Measurements from ENCODE around the gene NCKAP5. TPM values are rescaled to one million over a fixed set of nuclear protein-coding genes. Genes with fewer than 3 reads are reported as not detected.

The NCKAP5 gene
- total RNA-seq, 4 donors from 2014 or later = 0.03 to 0.55 (median 0.33) TPM

DNA sequence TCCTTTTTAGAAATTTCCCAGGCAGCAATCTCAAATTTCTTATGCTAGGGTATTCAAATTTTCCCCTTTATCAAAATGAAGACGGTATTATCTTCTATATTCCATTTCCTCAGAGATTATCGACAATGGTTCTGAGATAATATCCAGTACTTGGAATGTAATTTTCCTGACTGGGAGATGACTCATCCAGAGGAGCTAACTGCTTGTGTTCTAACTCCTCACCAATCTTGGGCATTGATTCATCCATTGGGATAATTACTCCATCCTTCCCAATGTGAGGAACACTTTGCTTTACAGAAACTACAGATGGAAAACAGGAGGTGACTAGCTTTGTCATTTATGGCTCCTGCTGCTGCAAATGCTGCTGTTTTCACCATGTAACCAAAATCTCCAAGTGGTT lies 658.8 kb downstream of the NCKAP5 start:
- in situ Hi-C loops (cut with MboI; ENCODE audit: low sequenced_read_pairs in 4 of 4) = no loop called here
- no peaks in the 10 kb centered on the region for H3K4me1 ChIP-seq
- intact Hi-C loops (cut with DNase I; ENCODE audit: low total_unique reads) = no loop called here

DNA sequence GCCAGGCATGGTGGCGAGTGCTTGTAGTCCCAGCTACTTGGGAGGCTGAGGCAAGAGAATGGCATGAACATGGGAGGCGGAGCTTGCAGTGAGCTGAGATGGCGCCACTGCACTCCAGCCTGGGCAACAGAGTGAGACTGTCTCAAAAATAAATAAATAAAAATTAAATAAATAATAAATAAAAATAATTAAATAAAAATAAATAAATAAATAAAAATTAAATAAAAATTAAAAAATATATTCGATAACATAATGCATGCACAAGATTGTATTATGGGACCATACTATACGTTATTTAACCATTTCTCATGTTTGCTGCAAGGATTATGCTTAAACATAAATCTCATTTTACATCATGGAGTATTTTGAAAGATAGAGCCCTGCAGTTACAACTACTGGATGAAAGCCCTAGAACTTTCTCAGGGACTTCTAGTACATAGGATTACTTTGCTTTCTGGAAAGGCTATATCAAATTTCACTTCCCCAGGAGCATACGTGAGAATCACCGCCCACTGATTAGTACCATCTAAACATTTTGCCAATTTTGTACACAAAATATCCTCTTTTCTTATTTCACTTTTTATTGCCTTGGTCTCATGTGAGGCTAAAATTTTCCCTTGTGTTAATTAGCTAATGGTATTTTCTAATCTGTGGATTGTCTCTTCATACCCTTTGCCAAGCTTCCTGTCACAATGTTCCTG lies 664.0 kb downstream of the NCKAP5 start:
- TF ChIP-seq, protein P1, sequence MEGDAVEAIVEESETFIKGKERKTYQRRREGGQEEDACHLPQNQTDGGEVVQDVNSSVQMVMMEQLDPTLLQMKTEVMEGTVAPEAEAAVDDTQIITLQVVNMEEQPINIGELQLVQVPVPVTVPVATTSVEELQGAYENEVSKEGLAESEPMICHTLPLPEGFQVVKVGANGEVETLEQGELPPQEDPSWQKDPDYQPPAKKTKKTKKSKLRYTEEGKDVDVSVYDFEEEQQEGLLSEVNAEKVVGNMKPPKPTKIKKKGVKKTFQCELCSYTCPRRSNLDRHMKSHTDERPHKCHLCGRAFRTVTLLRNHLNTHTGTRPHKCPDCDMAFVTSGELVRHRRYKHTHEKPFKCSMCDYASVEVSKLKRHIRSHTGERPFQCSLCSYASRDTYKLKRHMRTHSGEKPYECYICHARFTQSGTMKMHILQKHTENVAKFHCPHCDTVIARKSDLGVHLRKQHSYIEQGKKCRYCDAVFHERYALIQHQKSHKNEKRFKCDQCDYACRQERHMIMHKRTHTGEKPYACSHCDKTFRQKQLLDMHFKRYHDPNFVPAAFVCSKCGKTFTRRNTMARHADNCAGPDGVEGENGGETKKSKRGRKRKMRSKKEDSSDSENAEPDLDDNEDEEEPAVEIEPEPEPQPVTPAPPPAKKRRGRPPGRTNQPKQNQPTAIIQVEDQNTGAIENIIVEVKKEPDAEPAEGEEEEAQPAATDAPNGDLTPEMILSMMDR (IDR thresholded peaks at IDR 0.05 in 4 of 5, conservative IDR thresholded peaks at IDR 0.05 in 1 of 5) = no peak
- no peak for TF ChIP-seq POLR2A (IDR thresholded peaks at IDR 0.05)
- intact Hi-C loops (cut with DNase I; ENCODE audit: low total_unique reads) (no loop called here), in situ Hi-C loops (cut with MboI; ENCODE audit: low sequenced_read_pairs in 4 of 4) (no loop called here)
- no peaks in the 10 kb centered on the region for H3K27me3 ChIP-seq
- DNase-seq (no peak), ATAC-seq (no peak)
- H3K9me3 ChIP-seq = no peaks in the 10 kb centered on the region
- no peaks in the 10 kb centered on the region for H3K4me1 ChIP-seq
- no peaks in the 10 kb centered on the region for H3K36me3 ChIP-seq
- H3K27ac ChIP-seq = no peak overlapping the region
- H3K4me3 ChIP-seq = no peak overlapping the region

More for the DNA sequence above, 658.8 kb downstream of the NCKAP5 start:
- TF ChIP-seq, protein P1 (IDR thresholded peaks at IDR 0.05 in 4 of 5, conservative IDR thresholded peaks at IDR 0.05 in 1 of 5) = no peak
- no peak for TF ChIP-seq POLR2A (IDR thresholded peaks at IDR 0.05)
- Histone ChIP-seq H3K27me3 (no peaks in the 10 kb centered on the region), H3K4me3 (no peak overlapping the region), H3K9me3 (no peaks in the 10 kb centered on the region), H3K36me3 (no peaks in the 10 kb centered on the region), H3K27ac (no peak overlapping the region)
- ATAC-seq (no peak), DNase-seq (no peak)

DNA sequence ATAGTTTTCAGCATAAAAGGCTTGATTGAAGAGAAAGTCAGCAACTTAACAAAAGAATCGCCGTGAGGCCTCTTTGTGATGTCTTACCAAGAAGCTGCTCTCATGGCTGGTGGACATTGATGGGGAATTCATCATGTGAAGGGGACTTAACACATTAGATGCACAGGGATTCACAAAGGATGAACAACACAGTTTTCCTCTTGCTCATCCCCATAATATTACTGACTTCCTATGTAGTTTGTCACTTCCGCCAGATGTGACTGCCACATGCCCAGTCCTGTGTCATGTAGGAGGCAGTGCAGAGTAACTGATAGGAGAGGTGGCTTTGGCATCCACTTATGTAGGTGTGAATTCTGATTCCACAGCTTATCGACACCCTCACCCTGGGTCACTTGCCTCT lies 665.6 kb downstream of the NCKAP5 start:
- ATAC-seq (no peak), DNase-seq (no peak)
- H3K4me3 ChIP-seq = no peak overlapping the region
- intact Hi-C loops (cut with DNase I; ENCODE audit: low total_unique reads) (no loop called here), in situ Hi-C loops (cut with MboI; ENCODE audit: low sequenced_read_pairs in 4 of 4) (no loop called here)
- TF ChIP-seq, protein P1 (IDR thresholded peaks at IDR 0.05 in 4 of 5, conservative IDR thresholded peaks at IDR 0.05 in 1 of 5) = no peak
- TF ChIP-seq POLR2A (IDR thresholded peaks at IDR 0.05) = no peak
- H3K9me3 ChIP-seq = no peaks in the 10 kb centered on the region
- H3K36me3 ChIP-seq = no peaks in the 10 kb centered on the region
- no peak overlapping the region for H3K27ac ChIP-seq
- H3K27me3 ChIP-seq = no peaks in the 10 kb centered on the region
- H3K4me1 ChIP-seq = no peaks in the 10 kb centered on the region

- Histone ChIP-seq H3K36me3 (no peaks in the 10 kb centered on the region), H3K4me3 (no peak overlapping the region), H3K4me1 (no peaks in the 10 kb centered on the region), H3K27ac (no peak overlapping the region), H3K9me3 (no peaks in the 10 kb centered on the region), H3K27me3 (no peaks in the 10 kb centered on the region)
- intact Hi-C loops (cut with DNase I; ENCODE audit: low total_unique reads) (no loop called here), in situ Hi-C loops (cut with MboI; ENCODE audit: low sequenced_read_pairs in 4 of 4) (no loop called here)
- TF ChIP-seq, protein P1 (IDR thresholded peaks at IDR 0.05 in 4 of 5, conservative IDR thresholded peaks at IDR 0.05 in 1 of 5) = no peak
- no peak for TF ChIP-seq POLR2A (IDR thresholded peaks at IDR 0.05)
- ATAC-seq (no peak), DNase-seq (no peak)
These were observed 666.6 kb downstream of the NCKAP5 start for GRCh38 chr2:132901661-132902060.

DNA sequence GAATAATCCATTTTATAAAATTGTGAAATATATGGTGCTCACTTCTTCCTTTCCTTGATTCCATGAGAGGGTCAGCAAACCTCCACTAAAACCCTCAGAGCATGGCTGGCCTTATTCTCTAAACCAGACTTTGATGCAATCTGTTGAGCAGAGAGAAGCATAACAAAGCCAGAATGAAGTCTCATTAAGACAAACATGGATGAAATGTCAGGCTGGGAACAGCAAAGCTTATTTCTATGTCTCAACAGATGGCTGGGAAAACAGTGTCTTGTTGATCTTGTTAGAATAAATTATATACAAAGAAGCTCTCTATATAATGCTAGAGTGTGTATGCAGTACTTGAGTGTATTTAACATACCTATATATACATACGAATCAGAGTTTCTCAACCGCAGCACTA lies 671.2 kb downstream of the NCKAP5 start:
- Histone ChIP-seq H3K27ac (no peak overlapping the region), H3K36me3 (no peaks in the 10 kb centered on the region), H3K27me3 (no peaks in the 10 kb centered on the region), H3K4me3 (no peak overlapping the region), H3K9me3 (no peaks in the 10 kb centered on the region), H3K4me1 (no peaks in the 10 kb centered on the region)
- DNase-seq = no peak
- TF ChIP-seq, protein P1 (IDR thresholded peaks at IDR 0.05 in 4 of 5, conservative IDR thresholded peaks at IDR 0.05 in 1 of 5) = no peak
- no peak for TF ChIP-seq POLR2A (IDR thresholded peaks at IDR 0.05)
- intact Hi-C loops (cut with DNase I; ENCODE audit: low total_unique reads) = no loop called here
- in situ Hi-C loops (cut with MboI; ENCODE audit: low sequenced_read_pairs in 4 of 4) = no loop called here
- no peak for ATAC-seq
